Prostate gland (tissue), 2 donors: ENCODE measurements around the gene COPS7A.

Experiments used
- CTCF ChIP-seq, 4 experiments: fragments of 200-600 bp in 2 of 4; fragments of 450-650 bp in 2 of 4; sonication (generic) in 2 of 4; IDR thresholded peaks; 1 replicate in 3 of 4; 2 replicates in 1 of 4; pipeline ENCODE4 v1.5.1; 2016 to 2019; ENCODE audit warnings: antibody characterized with exemption in 4 of 4, mild to moderate bottlenecking in 2 of 4, moderate library complexity in 2 of 4
- POLR2AphosphoS5 ChIP-seq: sonication (generic); formaldehyde crosslinking; IDR thresholded peaks from one replicate; pipeline ENCODE4 v1.6.1; 2017; ENCODE audit warnings: antibody characterized with exemption

- no peak for TF ChIP-seq POLR2AphosphoS5
- no peak for TF ChIP-seq CTCF (IDR thresholded peaks at IDR 0.05)
These were observed 34.8 kb downstream of the COPS7A start for GRCh38 chr12:6758506-6759095.
